AG04449 (cell line): ENCODE data around the gene OGFR.

Experiments used
- CTCF ChIA-PET: fragments of 350-600 bp; formaldehyde crosslinking; extraction: SDS; loops from one replicate; lab custom pipeline; 2021; ENCODE audit warnings: antibody characterized with exemption; lab: Yijun Ruan, JAX
- POLR2A ChIA-PET: fragments of 400-600, 350-600 bp; formaldehyde crosslinking; extraction: SDS; loops from one replicate; lab custom pipeline; 2020; ENCODE audit warnings: antibody characterized with exemption, inconsistent platforms; lab: Yijun Ruan, JAX
- DNase-seq: peaks from one replicate; pipeline ENCODE4 v3.0.0-alpha.2; 2010; ENCODE audit warnings: low read depth, low spot score
- H3K4me3 ChIP-seq: 2 replicates; pipeline ENCODE4 v1.5.1; 2011; ENCODE audit warnings: low read depth, mild to moderate bottlenecking, control low read depth, low read length
- TF ChIP-seq, protein P1 (sequence below): IDR thresholded peaks from one replicate; pipeline ENCODE4 v1.5.1; 2011; ENCODE audit warnings: mild to moderate bottlenecking, moderate library complexity, low read length, control low read depth, inconsistent platforms; ENCODE audit not compliant: insufficient read depth; ENCODE audit errors: missing control alignments

The OGFR gene

GRCh38 chr20:62786157-62786556 lies 18.5 kb upstream of the OGFR start:
- POLR2A ChIA-PET, result no interaction called here
- DNase-seq, result no peak
- CTCF ChIA-PET, result interaction anchor here (1.2 to 10.1 kb wide), 2 partner anchors 8 to 116 kb away, joined by 5 to 262 read pairs; no protein-coding TSS in a partner anchor

GRCh38 chr20:62787321-62787720 lies 17.3 kb upstream of the OGFR start:
- ChIA-PET POLR2A (no interaction called here), CTCF (interaction anchor here (0.9 to 10.1 kb wide), 3 partner anchors 57 to 118 kb away, joined by 3 to 262 read pairs (median 3); no protein-coding TSS in a partner anchor)
- no peak for DNase-seq
- TF ChIP-seq, protein P1, sequence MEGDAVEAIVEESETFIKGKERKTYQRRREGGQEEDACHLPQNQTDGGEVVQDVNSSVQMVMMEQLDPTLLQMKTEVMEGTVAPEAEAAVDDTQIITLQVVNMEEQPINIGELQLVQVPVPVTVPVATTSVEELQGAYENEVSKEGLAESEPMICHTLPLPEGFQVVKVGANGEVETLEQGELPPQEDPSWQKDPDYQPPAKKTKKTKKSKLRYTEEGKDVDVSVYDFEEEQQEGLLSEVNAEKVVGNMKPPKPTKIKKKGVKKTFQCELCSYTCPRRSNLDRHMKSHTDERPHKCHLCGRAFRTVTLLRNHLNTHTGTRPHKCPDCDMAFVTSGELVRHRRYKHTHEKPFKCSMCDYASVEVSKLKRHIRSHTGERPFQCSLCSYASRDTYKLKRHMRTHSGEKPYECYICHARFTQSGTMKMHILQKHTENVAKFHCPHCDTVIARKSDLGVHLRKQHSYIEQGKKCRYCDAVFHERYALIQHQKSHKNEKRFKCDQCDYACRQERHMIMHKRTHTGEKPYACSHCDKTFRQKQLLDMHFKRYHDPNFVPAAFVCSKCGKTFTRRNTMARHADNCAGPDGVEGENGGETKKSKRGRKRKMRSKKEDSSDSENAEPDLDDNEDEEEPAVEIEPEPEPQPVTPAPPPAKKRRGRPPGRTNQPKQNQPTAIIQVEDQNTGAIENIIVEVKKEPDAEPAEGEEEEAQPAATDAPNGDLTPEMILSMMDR, result no peak
- H3K4me3 ChIP-seq, result no peak overlapping the region

More at GRCh38 chr20:62786157-62786556, 18.5 kb upstream of the OGFR start:
- TF ChIP-seq, protein P1, result no peak
- no peak overlapping the region for H3K4me3 ChIP-seq

GRCh38 chr20:62787866-62788265 lies 16.8 kb upstream of the OGFR start:
- CTCF ChIA-PET, result interaction anchor here (0.9 to 10.1 kb wide), 4 partner anchors 58 to 118 kb away, joined by 3 to 262 read pairs (median 3); no protein-coding TSS in a partner anchor
- no peak overlapping the region for H3K4me3 ChIP-seq
- TF ChIP-seq, protein P1, result no peak
- no peak for DNase-seq
- POLR2A ChIA-PET, result no interaction called here

GRCh38 chr20:62788607-62789006 lies 16.0 kb upstream of the OGFR start:
- no peak overlapping the region for H3K4me3 ChIP-seq
- POLR2A ChIA-PET, result no interaction called here
- CTCF ChIA-PET, result interaction anchor here (0.9 to 10.1 kb wide), 8 partner anchors 13 to 172 kb away, joined by 3 to 262 read pairs (median 3); no protein-coding TSS in a partner anchor
- DNase-seq, result no peak
- TF ChIP-seq, protein P1, result no peak

DNA sequence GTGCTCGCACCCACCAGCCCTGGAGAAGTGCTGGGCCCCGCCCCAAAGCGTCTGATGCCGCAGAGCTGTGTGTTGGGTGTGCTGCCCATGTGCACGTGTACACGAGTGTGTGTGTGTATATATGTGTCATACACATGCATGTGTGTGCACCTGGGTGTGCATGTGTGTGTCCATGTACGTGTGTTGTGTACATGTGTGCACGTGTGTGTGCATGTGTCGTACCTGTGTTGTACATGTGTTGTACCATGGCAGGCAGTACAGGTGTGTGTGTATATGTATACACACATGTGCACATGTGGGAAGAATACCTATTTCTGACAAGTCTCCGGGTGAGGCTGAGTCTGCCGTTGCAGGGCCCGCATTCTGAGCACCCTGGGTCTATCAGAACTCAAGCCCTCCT lies 14.6 kb upstream of the OGFR start:
- H3K4me3 ChIP-seq, result no peak overlapping the region
- DNase-seq, result no peak
- ChIA-PET CTCF (interaction anchor here (1.1 to 10.1 kb wide), 14 partner anchors 18 to 174 kb away, joined by 3 to 262 read pairs (median 6); no protein-coding TSS in a partner anchor), POLR2A (no interaction called here)
- TF ChIP-seq, protein P1, result no peak

GRCh38 chr20:62791301-62792181 lies 13.1 kb upstream of the OGFR start:
- H3K4me3 ChIP-seq, result no peak overlapping the region
- ChIA-PET POLR2A (interaction anchor here (0.5 kb wide), 1 partner anchor 113 kb away, joined by 5 read pairs; no protein-coding TSS in a partner anchor), CTCF (interaction anchor here (0.7 to 10.1 kb wide), 46 partner anchors 8 to 490 kb away, joined by 3 to 262 read pairs (median 5); partner anchors contain the start of gene SLCO4A1)

More at GRCh38 chr20:62791301-62792181, 13.1 kb upstream of the OGFR start:
- no peak for DNase-seq
- TF ChIP-seq, protein P1, result peak; percentile 86
